Islet of Langerhans (tissue), 1 donor: ENCODE data around the gene TXNL4A.

Experiments used
- FAIRE-seq: peaks from one replicate; lab custom pipeline; 2011; peaks lifted over from hg19 to GRCh38; lab: Jason Lieb, UNC

The TXNL4A gene

GRCh38 chr18:79948719-79949411, 39.5 kb downstream of the TXNL4A start:
- FAIRE-seq = no peak

DNA sequence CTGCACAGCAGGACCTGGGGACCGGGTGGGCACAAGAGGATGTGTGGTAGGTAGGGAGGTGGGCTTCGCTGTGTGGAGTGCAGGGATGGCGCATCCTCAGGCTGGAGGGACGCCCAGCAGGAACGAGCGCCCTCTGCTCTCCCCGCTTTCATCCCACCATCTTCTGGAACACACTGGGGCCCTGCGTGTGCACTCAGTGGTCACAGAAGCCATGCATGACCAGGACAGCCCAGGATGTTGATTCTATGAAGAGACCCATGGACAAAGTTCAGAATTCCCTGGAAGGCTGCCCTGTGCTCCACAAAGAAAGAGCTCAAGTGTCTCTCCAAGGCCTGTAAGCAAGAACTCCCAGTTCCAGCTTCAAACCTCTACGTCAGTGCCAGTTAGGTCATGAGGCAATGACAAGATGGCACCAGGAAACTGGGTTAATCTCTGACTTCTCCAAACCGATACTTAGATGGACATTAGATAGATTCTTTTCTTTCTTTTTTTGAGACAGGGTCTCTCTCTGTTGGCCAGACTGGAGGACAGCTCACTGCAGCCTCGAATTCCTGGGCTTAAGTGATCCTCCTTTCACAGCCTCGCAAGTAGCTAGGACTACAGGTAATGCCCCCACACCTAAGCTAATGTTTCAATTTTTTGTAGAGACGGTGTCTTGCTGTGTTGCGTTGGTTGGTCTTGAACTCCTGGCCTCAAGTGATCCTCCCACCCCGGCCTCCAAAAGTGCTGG, 40.3 kb downstream of the TXNL4A start:
- FAIRE-seq = no peak

DNA sequence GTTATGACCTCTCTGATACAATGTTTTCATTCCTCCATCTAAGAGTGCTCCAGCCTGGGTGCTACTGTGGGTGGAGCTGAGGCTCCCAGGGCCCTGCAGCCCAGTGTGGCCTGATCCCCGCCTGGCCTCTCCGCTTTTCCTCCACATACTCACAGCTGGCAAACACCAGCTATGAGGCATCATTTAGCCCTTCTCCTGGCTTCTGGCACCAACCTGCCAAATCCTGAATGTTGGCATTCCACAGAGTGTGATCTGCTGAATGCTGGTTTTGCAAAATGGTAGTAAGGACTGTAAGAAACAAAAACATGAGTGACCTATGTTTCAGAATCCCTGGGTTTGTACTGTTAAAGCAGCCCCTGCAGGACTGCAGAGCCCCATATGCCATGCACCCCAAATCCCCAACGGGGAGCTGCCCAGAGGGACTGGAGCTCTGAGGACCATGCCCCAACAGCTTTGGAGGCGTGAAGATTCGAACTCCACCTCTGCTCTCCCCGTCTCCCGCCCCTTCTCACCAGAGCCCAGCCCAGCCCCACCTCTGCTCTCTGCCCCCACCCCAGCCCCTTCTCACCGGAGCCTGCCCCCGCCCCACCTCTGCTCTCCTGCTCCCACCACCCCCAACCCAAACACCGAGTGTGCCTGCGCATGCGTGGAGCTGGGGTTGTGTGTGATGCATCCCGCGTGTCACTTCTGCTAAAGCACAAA, 41.2 kb downstream of the TXNL4A start:
- FAIRE-seq = no peak

DNA sequence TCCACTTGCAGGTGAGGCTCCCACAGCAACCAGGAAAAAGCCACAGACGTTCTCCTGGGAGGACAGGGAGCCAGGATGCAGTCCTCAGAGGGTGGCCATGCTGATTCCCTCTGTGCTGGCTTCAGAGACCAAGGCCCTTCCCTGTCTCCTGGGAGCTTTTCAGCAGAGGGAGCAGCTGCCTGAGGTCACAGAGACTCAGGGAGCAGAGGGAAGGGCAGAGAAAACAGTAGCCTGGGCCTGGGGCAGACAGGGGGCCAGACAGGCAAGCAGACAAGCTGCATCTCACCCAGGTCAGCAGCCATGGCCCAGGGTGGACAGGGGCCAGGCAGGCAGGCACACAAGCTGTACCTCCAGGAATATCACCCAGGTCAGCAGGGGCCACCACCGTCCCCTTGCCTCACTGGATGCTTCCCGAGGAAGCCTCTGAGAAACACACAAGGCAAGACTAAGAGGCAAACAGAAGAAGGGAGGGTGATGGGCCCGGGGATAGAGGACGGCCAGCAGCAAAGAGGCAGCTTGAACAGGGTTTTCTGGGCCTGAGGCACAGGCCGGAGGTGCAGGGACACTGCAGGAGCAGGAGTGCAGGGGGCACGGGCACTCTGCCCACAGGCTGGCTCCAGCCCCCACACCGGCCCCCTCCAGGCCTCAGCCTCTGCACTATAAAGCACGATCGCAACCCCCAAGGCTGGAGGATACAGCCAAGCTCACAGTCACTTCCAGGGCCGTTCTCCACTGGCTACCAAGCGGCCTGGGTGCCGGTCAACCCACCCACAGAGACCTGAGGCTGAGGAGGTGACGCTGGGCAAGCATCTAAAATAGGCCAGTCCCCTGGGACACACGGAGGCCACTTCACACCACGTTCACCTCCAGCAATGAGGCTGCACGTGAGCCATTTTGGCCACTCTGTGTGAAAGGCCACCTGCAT, 43.0 kb downstream of the TXNL4A start:
- no peak for FAIRE-seq

GRCh38 chr18:79944746-79945117, 43.6 kb downstream of the TXNL4A start:
- FAIRE-seq = no peak

DNA sequence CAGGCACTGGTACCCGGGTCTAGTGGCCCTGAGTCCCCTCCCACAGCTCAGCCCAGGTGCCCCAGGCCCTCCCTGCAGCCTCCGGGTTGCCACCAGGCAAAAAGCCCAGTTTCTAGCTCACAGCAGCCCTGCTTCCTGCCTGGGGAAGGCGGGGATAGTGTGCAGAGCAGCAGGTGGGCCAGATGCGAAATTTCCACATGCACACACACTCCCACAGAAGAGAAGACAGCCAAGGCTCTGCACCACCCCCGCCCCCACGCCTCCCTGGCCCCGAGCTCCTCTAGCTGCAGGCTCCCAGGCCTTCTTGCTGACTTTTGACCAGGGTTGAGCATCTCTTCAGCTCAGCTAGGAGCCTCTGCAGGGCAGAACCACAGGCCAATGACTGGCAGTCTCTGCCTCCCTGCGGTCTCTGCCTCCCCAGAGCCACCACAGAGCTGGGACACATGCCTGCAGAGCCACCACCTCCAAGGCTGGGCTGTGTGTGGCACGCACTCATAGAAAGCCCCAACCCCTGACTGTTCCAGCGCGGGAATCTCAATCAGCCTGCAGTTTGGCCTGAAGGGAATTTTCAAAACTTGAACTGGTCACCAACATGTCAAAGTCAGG, 44.1 kb downstream of the TXNL4A start:
- no peak for FAIRE-seq

- no peak for FAIRE-seq
These were observed 44.7 kb downstream of the TXNL4A start for GRCh38 chr18:79943608-79944125.

DNA sequence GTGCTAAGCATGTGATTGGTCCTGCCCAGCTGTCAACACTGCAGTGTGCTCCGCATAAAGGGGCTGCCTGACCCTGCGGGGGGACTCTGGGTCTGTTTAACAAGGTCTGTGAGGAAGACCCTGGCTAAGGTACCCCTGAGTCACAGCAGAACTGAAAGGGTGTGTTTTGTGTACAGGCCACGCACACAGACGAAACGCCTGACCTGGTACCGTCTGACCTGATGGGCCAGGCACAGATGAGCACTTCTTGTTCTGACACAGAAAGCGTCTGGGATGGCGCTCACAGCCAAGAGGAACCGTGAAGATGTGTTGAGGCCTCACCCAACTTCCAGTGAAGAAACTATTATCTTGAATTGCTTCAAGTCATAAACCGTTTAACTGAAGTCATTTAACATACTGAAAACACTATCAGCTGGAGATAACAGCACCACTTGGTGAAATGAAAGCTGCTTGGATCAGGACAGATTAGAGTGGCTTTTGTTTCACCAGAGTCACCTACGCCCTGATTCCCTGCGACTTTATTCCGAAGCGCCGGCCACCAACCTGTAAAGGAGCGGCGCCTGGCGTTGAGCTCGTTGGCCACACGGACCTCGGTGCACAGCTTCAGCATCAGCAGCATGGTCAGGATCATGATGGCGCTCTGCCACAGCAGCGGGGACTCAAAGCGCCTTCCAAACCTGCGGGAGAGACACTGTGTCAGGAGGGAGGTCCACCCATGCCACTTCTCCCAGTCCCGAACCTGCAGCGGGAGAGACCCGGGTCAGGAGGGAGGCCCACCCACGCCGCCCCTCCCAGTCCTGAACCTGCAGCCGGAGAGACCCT, 45.4 kb downstream of the TXNL4A start:
- no peak for FAIRE-seq

DNA sequence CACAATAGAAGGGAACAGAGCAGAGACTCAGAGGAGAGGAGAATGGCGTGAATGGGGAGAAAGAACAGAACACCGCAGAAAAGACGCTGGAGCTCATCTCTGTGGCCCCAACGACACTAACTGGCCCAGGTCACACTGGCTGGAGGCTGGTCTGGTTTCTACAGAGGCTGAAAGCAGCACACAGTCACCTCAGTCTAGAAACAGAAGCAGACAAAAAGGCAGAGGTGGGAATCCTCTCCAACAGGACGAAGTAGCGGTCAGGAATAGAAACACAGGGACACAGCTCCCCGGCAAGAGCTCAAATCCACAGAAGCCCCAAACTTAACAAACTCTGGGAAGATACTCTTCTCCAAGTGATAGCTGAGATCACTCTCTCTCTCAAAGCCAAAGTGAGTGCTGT, 46.2 kb downstream of the TXNL4A start:
- no peak for FAIRE-seq

- FAIRE-seq = no peak
These were observed 46.8 kb downstream of the TXNL4A start for GRCh38 chr18:79941473-79942119.

DNA sequence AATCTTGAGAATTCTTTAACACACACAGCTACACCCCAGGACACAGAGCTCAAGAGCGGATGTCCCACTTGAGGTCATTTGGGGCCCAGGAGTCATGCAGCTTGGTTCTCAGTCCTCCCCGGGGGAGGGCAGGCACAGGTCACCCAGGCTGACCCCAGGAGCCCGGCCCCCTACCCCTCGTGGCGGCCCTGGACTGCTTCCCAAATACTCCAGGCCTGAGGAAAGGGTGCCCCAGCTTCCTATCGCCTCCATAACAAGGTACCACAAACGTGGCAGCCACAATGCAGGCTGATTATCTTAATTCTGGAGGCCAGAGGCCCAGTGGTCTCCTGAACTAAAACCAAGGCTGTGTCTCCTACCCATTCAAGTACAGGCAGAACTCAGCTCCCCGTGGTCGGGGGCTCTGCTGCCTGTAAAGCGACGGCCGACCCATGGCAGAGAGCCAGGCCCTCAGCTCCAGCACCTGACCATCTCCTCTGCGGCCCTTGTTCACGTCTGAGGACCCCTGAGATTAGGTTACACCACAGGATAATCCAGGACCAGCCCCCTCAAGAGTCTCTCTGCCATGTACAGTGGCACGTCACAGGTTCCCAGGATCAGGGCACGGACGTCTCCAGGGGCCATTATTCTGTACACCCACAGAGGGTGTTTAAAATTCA, 47.4 kb downstream of the TXNL4A start:
- FAIRE-seq = no peak

DNA sequence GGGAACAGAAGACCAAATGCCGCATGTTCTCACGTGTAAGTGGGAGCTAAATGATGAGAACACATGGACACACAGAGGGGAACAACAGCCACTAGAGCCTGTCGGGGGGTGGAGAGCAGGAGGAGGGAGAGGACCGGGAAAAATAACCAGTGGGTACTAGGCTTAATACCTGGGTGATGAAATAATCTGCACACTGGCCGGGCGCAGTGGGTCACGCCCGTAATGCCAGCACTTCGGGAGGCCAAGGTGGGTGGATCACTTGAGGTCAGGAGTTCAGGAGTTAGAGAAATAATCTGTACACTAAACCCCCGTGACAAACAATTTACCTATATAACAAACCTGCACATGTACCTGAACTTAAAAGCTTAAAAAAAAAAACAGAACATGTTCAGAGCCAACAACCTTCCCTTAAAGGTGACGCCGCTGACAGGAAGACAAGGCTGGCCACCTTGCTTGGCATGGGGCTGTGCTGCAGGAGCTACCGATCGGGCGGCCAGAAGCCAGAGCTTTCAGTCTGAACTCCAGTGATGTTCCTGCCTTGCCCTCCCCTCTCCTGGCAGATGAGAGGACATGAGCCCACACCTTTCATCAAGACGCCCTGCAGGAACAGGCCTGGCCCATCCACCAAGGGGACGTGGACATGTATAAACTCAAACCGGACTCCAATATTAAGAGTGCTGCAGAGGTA, 48.1 kb downstream of the TXNL4A start:
- no peak for FAIRE-seq

DNA sequence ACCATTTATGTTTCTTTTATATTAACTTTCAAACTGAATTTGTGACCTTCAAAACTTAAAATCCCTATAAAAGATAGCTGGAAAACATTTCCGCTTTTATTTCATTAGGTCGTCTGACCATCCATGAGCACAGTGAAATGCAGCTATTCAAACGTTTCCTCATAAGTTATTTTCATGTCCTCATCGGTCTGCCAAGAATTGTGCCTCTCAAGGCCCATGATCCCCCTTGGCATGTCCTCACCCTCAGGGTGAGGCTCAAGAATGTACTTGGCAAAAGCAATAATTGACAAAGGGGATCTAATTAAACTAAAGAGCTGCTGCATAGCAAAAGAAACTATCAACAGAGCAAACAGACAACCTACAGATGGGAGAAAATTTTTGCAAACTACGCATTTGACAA, 49.3 kb downstream of the TXNL4A start:
- FAIRE-seq = no peak

- FAIRE-seq = no peak
These were observed 50.2 kb downstream of the TXNL4A start for GRCh38 chr18:79938196-79938595.

GRCh38 chr18:79937103-79937860, 51.1 kb downstream of the TXNL4A start:
- no peak for FAIRE-seq

- no peak for FAIRE-seq
These were observed 51.7 kb downstream of the TXNL4A start for GRCh38 chr18:79936641-79937040.

DNA sequence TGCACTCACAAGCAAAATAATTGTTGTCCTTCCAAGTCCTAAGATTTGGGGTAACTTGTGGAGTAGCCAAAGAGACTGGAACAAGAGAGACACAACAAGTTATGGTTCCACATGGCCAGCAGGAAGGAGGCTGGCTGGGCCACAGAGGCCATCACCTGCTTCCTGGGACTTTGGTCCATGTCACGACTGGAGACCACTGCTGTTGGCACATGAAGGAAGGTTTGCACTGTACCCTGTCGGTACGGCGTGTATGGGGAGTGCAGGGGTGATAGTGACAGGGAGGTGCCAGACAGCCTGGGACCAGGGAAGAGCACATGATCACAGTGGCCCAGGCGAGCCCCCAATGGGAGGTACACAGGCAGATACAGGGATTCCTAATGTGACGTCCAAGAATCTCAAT, 52.4 kb downstream of the TXNL4A start:
- FAIRE-seq = no peak

DNA sequence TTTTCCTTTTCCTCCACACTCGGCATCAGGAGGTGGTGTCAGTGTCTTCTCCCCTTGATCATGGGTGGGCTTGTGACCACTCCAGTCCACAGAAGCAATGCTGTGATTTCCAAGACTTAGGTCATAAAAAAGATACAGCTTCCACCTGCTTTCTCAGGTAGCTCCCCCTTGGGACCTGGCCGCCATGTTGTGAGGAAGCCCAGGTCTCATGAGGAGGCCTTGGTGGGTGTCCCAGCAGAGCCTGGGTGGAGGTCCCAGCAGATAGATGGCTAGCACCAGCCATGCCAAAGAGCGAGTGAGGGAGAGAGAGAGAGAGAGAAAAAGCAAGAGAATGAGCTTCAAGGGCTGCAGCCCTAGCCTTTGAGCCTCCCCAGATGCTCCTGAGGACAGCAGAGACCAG, 52.9 kb downstream of the TXNL4A start:
- FAIRE-seq = no peak
